Ishikawa (cell line): Measurements from ENCODE around the gene GNG7.

Experiments used
- CEBPB ChIP-seq: IDR thresholded peaks from 2 replicates; pipeline ENCODE4 v1.6.1; 2012
- EP300 ChIP-seq: IDR thresholded peaks from 2 replicates; pipeline ENCODE4 v1.6.1; 2012; ENCODE audit warnings: borderline replicate concordance
- NFIC ChIP-seq: IDR thresholded peaks from 2 replicates; pipeline ENCODE4 v1.6.1; 2012
- RAD21 ChIP-seq: IDR thresholded peaks from 2 replicates; pipeline ENCODE4 v1.6.1; 2012; ENCODE audit warnings: low read depth
- TAF1 ChIP-seq: IDR thresholded peaks from 2 replicates; pipeline ENCODE4 v1.6.1; 2012; ENCODE audit warnings: low read depth, mild to moderate bottlenecking
- TEAD4 ChIP-seq: IDR thresholded peaks from 2 replicates; pipeline ENCODE4 v1.6.1; 2012
- USF1 ChIP-seq: IDR thresholded peaks from 2 replicates; pipeline ENCODE4 v1.6.1; 2012
- TF ChIP-seq, protein P1 (sequence below): IDR thresholded peaks from 2 replicates; pipeline ENCODE4 v1.6.1; 2012; ENCODE audit warnings: low read depth, mild to moderate bottlenecking
- TF ChIP-seq, protein P2 (sequence below): IDR thresholded peaks from 2 replicates; pipeline ENCODE4 v1.6.1; 2012

DNA sequence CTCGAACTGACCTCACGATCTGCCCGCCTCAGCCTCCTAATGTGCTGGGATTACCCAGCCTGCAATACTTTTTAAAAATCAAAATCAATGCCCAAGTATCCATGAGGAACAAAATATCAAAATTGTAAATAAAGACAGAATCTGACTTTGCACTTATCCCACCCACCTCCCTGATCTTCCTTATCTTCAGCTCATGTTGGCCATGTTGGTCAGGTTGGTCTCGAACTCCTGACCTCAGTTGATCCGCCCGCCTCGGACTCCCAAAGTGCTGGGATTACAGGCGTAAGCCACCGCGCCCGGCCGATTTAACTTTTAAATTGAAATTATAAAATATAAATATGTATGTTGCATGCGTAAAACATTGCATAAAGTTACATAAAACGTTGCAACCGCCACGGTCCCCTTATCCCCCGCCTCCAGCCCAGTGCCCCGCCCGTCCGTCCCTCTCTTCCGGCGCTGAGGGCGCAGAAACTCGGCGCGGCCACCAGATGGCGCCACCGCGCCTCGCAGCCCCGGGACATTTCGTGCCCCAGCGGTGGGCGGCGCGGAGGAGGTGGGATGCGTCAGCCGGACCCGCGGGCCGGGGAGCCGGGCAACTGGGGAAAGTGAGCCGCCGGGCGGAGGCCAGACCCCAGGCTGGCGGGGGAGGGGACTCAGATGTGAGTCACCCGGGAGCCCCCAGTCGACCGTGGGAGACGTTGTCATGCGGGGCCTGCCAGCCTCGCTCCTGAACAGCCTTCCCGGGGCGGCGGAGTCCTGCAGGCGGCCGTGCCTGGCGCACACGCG, 228.1 kb downstream of the GNG7 start:
- TF ChIP-seq RAD21 (peak; percentile 90), CEBPB (no peak), USF1 (no peak), NFIC (no peak), EP300 (no peak), TEAD4 (peak; percentile 21; the same call in 1 of the 2 replicates), TAF1 (no peak)
- TF ChIP-seq, protein P1, sequence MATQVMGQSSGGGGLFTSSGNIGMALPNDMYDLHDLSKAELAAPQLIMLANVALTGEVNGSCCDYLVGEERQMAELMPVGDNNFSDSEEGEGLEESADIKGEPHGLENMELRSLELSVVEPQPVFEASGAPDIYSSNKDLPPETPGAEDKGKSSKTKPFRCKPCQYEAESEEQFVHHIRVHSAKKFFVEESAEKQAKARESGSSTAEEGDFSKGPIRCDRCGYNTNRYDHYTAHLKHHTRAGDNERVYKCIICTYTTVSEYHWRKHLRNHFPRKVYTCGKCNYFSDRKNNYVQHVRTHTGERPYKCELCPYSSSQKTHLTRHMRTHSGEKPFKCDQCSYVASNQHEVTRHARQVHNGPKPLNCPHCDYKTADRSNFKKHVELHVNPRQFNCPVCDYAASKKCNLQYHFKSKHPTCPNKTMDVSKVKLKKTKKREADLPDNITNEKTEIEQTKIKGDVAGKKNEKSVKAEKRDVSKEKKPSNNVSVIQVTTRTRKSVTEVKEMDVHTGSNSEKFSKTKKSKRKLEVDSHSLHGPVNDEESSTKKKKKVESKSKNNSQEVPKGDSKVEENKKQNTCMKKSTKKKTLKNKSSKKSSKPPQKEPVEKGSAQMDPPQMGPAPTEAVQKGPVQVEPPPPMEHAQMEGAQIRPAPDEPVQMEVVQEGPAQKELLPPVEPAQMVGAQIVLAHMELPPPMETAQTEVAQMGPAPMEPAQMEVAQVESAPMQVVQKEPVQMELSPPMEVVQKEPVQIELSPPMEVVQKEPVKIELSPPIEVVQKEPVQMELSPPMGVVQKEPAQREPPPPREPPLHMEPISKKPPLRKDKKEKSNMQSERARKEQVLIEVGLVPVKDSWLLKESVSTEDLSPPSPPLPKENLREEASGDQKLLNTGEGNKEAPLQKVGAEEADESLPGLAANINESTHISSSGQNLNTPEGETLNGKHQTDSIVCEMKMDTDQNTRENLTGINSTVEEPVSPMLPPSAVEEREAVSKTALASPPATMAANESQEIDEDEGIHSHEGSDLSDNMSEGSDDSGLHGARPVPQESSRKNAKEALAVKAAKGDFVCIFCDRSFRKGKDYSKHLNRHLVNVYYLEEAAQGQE = no peak
- TF ChIP-seq, protein P2, sequence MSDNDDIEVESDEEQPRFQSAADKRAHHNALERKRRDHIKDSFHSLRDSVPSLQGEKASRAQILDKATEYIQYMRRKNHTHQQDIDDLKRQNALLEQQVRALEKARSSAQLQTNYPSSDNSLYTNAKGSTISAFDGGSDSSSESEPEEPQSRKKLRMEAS = no peak
